Endothelial cell of umbilical vein (primary cell): Measurements from ENCODE around the gene MAJIN. TPM values are rescaled to one million over a fixed set of nuclear protein-coding genes. Genes with fewer than 3 reads are reported as not detected.

Source experiments
- BruUV-seq: library from RNA; stranded (reverse); fragments of 400-500 nt; replicated peaks from 2 replicates; lab custom pipeline; 2021; lab: Mats Ljungman, UMichigan
- CTCF ChIA-PET: fragments of 300-600, 350-600 bp; sonication (Branson Sonifier 250); formaldehyde crosslinking; loops from one replicate; lab custom pipeline; 2021; ENCODE audit warnings: antibody characterized with exemption, inconsistent platforms; lab: Charles Lee
- POLR2A ChIA-PET: fragments of 300-600, 350-600 bp; sonication (Branson Sonifier 250); formaldehyde crosslinking; loops from one replicate; lab custom pipeline; 2021; ENCODE audit warnings: antibody characterized with exemption, inconsistent platforms; lab: Charles Lee
- DNase-seq: peaks from one replicate; pipeline ENCODE4 v3.0.0-alpha.2; 2011; ENCODE audit warnings: low read depth, low spot score
- FAIRE-seq: peaks from 2 replicates; lab custom pipeline; 2011; peaks lifted over from hg19 to GRCh38; lab: Jason Lieb, UNC
- H2AFZ ChIP-seq: 2 replicates; pipeline ENCODE4 v1.6.0; 2012; ENCODE audit warnings: low read depth, low read length, control low read depth, inconsistent platforms
- H3K27ac ChIP-seq: 2 replicates; pipeline ENCODE4 v1.5.1; 2011; ENCODE audit warnings: low read depth, mild to moderate bottlenecking, control low read depth, low read length, moderate library complexity; ENCODE audit not compliant: insufficient read depth
- H3K27me3 ChIP-seq, 2 experiments: 2 replicates each; pipeline versions ENCODE4 v1.6.0 to v1.6.1; 2011; ENCODE audit warnings: low read length in 2 of 2, mixed read lengths in 1 of 2; ENCODE audit not compliant: control insufficient read depth in 2 of 2, insufficient read depth in 2 of 2
- H3K36me3 ChIP-seq, 2 experiments: 2 replicates in 1 of 2; 3 replicates in 1 of 2; pipeline ENCODE4 v1.5.1; 2011; ENCODE audit warnings: low read length in 2 of 2, mild to moderate bottlenecking in 1 of 2, moderate library complexity in 1 of 2; ENCODE audit not compliant: control insufficient read depth in 2 of 2, insufficient read depth in 2 of 2; ENCODE audit errors: extremely low read depth in 1 of 2
- H3K4me1 ChIP-seq: 3 replicates; pipeline ENCODE4 v1.5.1; 2011; ENCODE audit warnings: mild to moderate bottlenecking, low read length; ENCODE audit not compliant: control insufficient read depth, insufficient read depth; ENCODE audit errors: extremely low read depth
- H3K4me2 ChIP-seq: 2 replicates; pipeline ENCODE4 v1.6.1; 2011; ENCODE audit warnings: low read length, control low read depth, mixed read lengths; ENCODE audit not compliant: insufficient read depth
- H3K4me3 ChIP-seq, 3 experiments: fragments of 200-600 bp in 1 of 3; sonication (generic), shearing (Covaris generic) in 1 of 3; replicated peaks in 1 of 3; 2 replicates each; pipeline ENCODE4 v1.5.1; 2011 to 2016; ENCODE audit warnings: control low read depth in 3 of 3, low read length in 3 of 3, mild to moderate bottlenecking in 2 of 3, inconsistent platforms in 1 of 3, low read depth in 1 of 3, moderate library complexity in 1 of 3; ENCODE audit not compliant: insufficient read depth in 1 of 3
- H3K79me2 ChIP-seq: 2 replicates; pipeline ENCODE4 v1.6.0; 2012; ENCODE audit warnings: low read length, inconsistent platforms; ENCODE audit not compliant: control insufficient read depth, insufficient read depth
- H3K9ac ChIP-seq: replicated peaks from 2 replicates; pipeline ENCODE3; 2011; ENCODE audit warnings: low read length, control low read depth; ENCODE audit not compliant: insufficient read depth; ENCODE audit errors: extremely low read depth
- H3K9me1 ChIP-seq: replicated peaks from 3 replicates; pipeline ENCODE4 v1.6.0; 2011; ENCODE audit warnings: mild to moderate bottlenecking, low read length; ENCODE audit not compliant: control insufficient read depth, insufficient read depth; ENCODE audit errors: extremely low read depth
- H3K9me3 ChIP-seq: replicated peaks from 2 replicates; pipeline ENCODE4 v1.5.1; 2012; ENCODE audit warnings: low read length, inconsistent platforms; ENCODE audit not compliant: control insufficient read depth, insufficient read depth
- H4K20me1 ChIP-seq: replicated peaks from 2 replicates; pipeline ENCODE3; 2011; ENCODE audit warnings: mild to moderate bottlenecking, low read length; ENCODE audit not compliant: control insufficient read depth, insufficient read depth; ENCODE audit errors: extremely low read depth
- CTCF ChIP-seq, 2 donors: IDR thresholded peaks; 1 replicate in 1 of 2; 2 replicates in 1 of 2; pipeline ENCODE4 v1.5.1; 2011; ENCODE audit warnings: low read length in 2 of 2, mild to moderate bottlenecking in 2 of 2, moderate library complexity in 2 of 2, control low read depth in 1 of 2, inconsistent platforms in 1 of 2, low read depth in 1 of 2; ENCODE audit not compliant: insufficient read depth in 1 of 2; ENCODE audit errors: extremely low read depth in 1 of 2
- EZH2 ChIP-seq: IDR thresholded peaks from 2 replicates; pipeline ENCODE4 v1.6.1; 2012; ENCODE audit warnings: borderline replicate concordance, low read depth, mild to moderate bottlenecking, moderate library complexity, low read length, inconsistent platforms; ENCODE audit not compliant: severe bottlenecking
- FOS ChIP-seq: IDR thresholded peaks from 2 replicates; pipeline ENCODE4 v1.6.1; 2011; ENCODE audit warnings: mild to moderate bottlenecking, low read length, moderate library complexity, borderline replicate concordance; ENCODE audit not compliant: insufficient read depth
- GATA2 ChIP-seq: IDR thresholded peaks from 2 replicates; pipeline ENCODE4 v1.7.0; 2011; ENCODE audit warnings: low read depth, mild to moderate bottlenecking, moderate library complexity, mixed read lengths, low read length; ENCODE audit not compliant: insufficient read length, insufficient read depth
- JUN ChIP-seq: IDR thresholded peaks from 2 replicates; pipeline ENCODE4 v1.6.1; 2011; ENCODE audit warnings: borderline replicate concordance, low read depth; ENCODE audit not compliant: insufficient read length, insufficient read depth
- MAX ChIP-seq: IDR thresholded peaks from 2 replicates; pipeline ENCODE4 v1.6.1; 2011; ENCODE audit not compliant: insufficient read depth, insufficient read length
- POLR2A ChIP-seq: IDR thresholded peaks from 2 replicates; pipeline ENCODE4 v1.6.1; 2012; ENCODE audit warnings: low read depth, mild to moderate bottlenecking, control low read depth, low read length
- POLR2AphosphoS5 ChIP-seq: IDR thresholded peaks from 2 replicates; pipeline ENCODE4 v1.6.1; 2012; ENCODE audit warnings: low read depth, mild to moderate bottlenecking, control low read depth, low read length, moderate library complexity; ENCODE audit not compliant: insufficient read depth
- dilution Hi-C: fragments of 300-500 bp; cut with MboI; formaldehyde crosslinking; loops from one replicate; pipeline ENCODE4 v1.15.0; 2019; ENCODE audit warnings: low sequenced_read_pairs; ENCODE audit not compliant: extremely low pct_ligation_motif_present
- intact Hi-C: fragments of 100-400 bp; cut with micrococcal nuclease; formaldehyde crosslinking; loops from one replicate; pipeline ENCODE4 v1.10.0; 2022
- polyA plus RNA-seq, 4 experiments: library from polyadenylated mRNA; depleted of rRNA in 3 of 4; stranded (reverse) in 3 of 4; unstranded in 1 of 4; fragments of >200 nt; gene quantifications; 2 replicates each; pipeline versions ENCODE4 v1.2.1 to v1.2.3, GENCODE V29; 2011 to 2012; ENCODE audit warnings: missing spikeins in 1 of 4
- total RNA-seq: library from RNA; stranded (reverse); gene quantifications from 2 replicates; pipeline ENCODE4 v1.2.3, GENCODE V29; 2021

The MAJIN gene
- total and polyA plus RNA-seq, 2 donors (not counting 3 experiments of a cell fraction or from before 2014, with no cell fraction given): 0.07 TPM; not detected in 1

GRCh38 chr11:64910451-64911093 is 61.3 kb downstream of the MAJIN start:
- Histone ChIP-seq H2AFZ (no peak overlapping the region), H4K20me1 (no peaks in the 10 kb centered on the region), H3K9me1 (no peaks in the 10 kb centered on the region), H3K27ac (no peak overlapping the region), H3K4me2 (no peak overlapping the region), H3K9ac (no peak overlapping the region), H3K79me2 (no peaks in the 10 kb centered on the region), H3K4me1 (no peaks in the 10 kb centered on the region), H3K27me3 (no peaks in the 10 kb centered on the region), H3K36me3 (peaks cover 7 to 68% of the 10 kb centered on the region in 2 experiments), H3K9me3 (no peaks in the 10 kb centered on the region), H3K4me3 (no peak overlapping the region)
- POLR2A ChIA-PET: no interaction called here
- no TSS peak for BruUV-seq
- TF ChIP-seq FOS: no peak
- TF ChIP-seq POLR2A: no peak
- no peak for TF ChIP-seq CTCF (IDR thresholded peaks at IDR 0.05; ENCODE audit: extremely low read depth in 1 of 2, insufficient read depth in 1 of 2, low read depth in 1 of 2, low read length in 2 of 2)
- no peak for TF ChIP-seq GATA2
- no peak for TF ChIP-seq EZH2
- no peak for TF ChIP-seq JUN
- no peak for TF ChIP-seq MAX
- TF ChIP-seq POLR2AphosphoS5: no peak
- intact Hi-C loops (no loop called here), dilution Hi-C loops (no loop called here)
- DNase-seq (no peak), FAIRE-seq (no peak)
- CTCF ChIA-PET: interaction anchor here (1.7 kb wide), 1 partner anchor 23 kb away, joined by 5 read pairs; no protein-coding TSS in a partner anchor
